ENCODE results near the gene SYTL1. TPM values are rescaled to one million over a fixed set of nuclear protein-coding genes. Genes with fewer than 3 reads are reported as not detected.

Gene SYTL1
- polyA plus RNA-seq, 1 of the 3 experiments (the other 2 are of a cell fraction): 3.0 TPM

DNA sequence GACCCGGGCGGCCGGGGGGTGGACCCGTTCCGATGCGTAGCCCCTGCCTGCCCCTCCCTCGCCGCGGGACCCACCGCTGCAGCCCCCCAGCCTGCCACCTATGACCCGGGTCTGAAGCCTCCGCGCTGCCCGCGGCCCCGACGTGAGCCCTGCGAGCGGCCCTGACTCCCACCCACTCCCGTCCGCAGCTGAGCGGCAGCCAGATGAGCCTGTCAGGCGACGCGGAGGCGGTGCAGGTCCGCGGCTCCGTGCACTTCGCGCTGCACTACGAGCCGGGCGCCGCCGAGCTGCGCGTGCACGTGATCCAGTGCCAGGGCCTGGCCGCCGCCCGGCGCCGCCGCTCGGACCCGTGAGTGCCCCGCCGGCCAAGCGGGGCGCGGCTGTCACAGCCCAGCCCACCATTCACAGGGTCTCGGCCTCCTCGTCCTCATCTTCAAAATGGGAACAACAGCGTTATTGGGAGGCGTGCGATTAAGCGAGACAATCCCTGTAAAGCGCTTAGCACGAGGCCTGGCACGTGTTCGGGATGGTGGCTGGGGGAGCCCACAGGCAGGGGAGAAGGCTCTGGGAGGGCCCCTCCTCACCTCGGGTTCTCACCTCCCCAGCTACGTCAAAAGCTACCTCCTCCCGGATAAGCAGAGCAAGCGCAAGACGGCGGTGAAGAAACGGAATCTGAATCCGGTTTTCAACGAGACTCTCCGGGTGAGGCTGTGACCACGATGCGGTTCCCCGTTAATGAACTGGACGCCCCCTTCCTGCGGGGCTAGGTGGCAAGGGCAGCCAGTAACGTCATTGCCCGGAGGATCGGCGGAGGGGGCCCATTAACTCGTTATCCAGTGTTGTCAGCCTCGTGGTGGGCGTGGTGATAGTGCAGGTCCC, 8.2 kb downstream of the SYTL1 start:
- Histone ChIP-seq H3K9ac (no peak overlapping the region), H2AFZ (ENCODE audit: low read depth) (no peak overlapping the region), H3K4me2 (0 out of 2 replicates have a peak overlapping the region, but pooled peaks have one; percentile 47), H3K27ac (ENCODE audit: low read depth in 2 of 2, low read length in 1 of 2) (no peak overlapping the region), H3K9me3 (no peaks in the 10 kb centered on the region), H3F3A (replicated peaks; ENCODE audit: insufficient read depth) (no peaks in the 10 kb centered on the region), H3K36me3 (replicated peaks in 1 of 2; ENCODE audit: control insufficient read depth in 1 of 2, insufficient read depth in 2 of 2, low read length in 1 of 2) (no peaks in the 10 kb centered on the region), H3K79me2 (ENCODE audit: insufficient read depth) (no peaks in the 10 kb centered on the region), H4K20me1 (ENCODE audit: insufficient read depth) (no peaks in the 10 kb centered on the region), H3K9me2 (no peaks in the 10 kb centered on the region), H3K4me1 (ENCODE audit: control insufficient read depth in 1 of 2, insufficient read depth in 2 of 2, low read depth in 1 of 2, low read length in 1 of 2) (peaks cover 0 to 10% of the 10 kb centered on the region in 2 experiments; a peak in 1 of 4 replicates), H3K27me3 (ENCODE audit: insufficient read depth) (no peaks in the 10 kb centered on the region), H3K4me3 (ENCODE audit: low read depth in 2 of 2, low read length in 1 of 2) (peak overlapping the region in 1 of 2 experiments; percentile 39; a peak in 2 of 4 replicates)
- POLR2A ChIA-PET: interaction anchor here (1.1 to 2.6 kb wide), 4 partner anchors 8 to 49 kb away, joined by 4 to 15 read pairs (median 5); partner anchors contain the start of gene MAP3K6
- 73% methylated on average over 43 of the region's 84 CpGs for WGBS (ENCODE audit: low lambda C conversion rate)
- CTCF ChIA-PET: interaction anchor here (0.6 to 12.3 kb wide), 18 partner anchors 8 to 306 kb away, joined by 3 to 219 read pairs (median 4); partner anchors contain the start of genes MAP3K6 and SYTL1
- TF ChIP-seq MXI1 (IDR thresholded peaks at IDR 0.05; ENCODE audit: low read depth, low read length) (peak; percentile 42; the same call in 1 of the 2 replicates), SIN3A (IDR thresholded peaks at IDR 0.05; ENCODE audit: borderline replicate concordance, low read depth, low read length) (0 out of 2 replicates have a peak, but pooled peaks have one; percentile 15)
- TF ChIP-seq, protein P1, sequence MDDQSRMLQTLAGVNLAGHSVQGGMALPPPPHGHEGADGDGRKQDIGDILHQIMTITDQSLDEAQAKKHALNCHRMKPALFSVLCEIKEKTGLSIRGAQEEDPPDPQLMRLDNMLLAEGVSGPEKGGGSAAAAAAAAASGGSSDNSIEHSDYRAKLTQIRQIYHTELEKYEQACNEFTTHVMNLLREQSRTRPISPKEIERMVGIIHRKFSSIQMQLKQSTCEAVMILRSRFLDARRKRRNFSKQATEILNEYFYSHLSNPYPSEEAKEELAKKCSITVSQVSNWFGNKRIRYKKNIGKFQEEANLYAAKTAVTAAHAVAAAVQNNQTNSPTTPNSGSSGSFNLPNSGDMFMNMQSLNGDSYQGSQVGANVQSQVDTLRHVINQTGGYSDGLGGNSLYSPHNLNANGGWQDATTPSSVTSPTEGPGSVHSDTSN (IDR thresholded peaks at IDR 0.05): peak; percentile 90
- TF ChIP-seq, protein P2, sequence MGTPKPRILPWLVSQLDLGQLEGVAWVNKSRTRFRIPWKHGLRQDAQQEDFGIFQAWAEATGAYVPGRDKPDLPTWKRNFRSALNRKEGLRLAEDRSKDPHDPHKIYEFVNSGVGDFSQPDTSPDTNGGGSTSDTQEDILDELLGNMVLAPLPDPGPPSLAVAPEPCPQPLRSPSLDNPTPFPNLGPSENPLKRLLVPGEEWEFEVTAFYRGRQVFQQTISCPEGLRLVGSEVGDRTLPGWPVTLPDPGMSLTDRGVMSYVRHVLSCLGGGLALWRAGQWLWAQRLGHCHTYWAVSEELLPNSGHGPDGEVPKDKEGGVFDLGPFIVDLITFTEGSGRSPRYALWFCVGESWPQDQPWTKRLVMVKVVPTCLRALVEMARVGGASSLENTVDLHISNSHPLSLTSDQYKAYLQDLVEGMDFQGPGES (IDR thresholded peaks at IDR 0.05; ENCODE audit: low read depth, low read length): no peak
- DNase-seq: peak; percentile 94

- Histone ChIP-seq H3F3A (replicated peaks; ENCODE audit: insufficient read depth) (no peaks in the 10 kb centered on the region), H3K27ac (ENCODE audit: low read depth in 2 of 2, low read length in 1 of 2) (no peak overlapping the region), H3K4me1 (ENCODE audit: control insufficient read depth in 1 of 2, insufficient read depth in 2 of 2, low read depth in 1 of 2, low read length in 1 of 2) (peaks cover 0 to 10% of the 10 kb centered on the region in 2 experiments; a peak in 1 of 4 replicates), H4K20me1 (ENCODE audit: insufficient read depth) (no peaks in the 10 kb centered on the region), H3K79me2 (ENCODE audit: insufficient read depth) (no peaks in the 10 kb centered on the region), H3K4me2 (no peak overlapping the region), H3K9ac (no peak overlapping the region), H3K9me3 (no peaks in the 10 kb centered on the region), H3K27me3 (ENCODE audit: insufficient read depth) (no peaks in the 10 kb centered on the region), H3K4me3 (ENCODE audit: low read depth in 2 of 2, low read length in 1 of 2) (no peak overlapping the region), H3K9me2 (no peaks in the 10 kb centered on the region), H2AFZ (ENCODE audit: low read depth) (no peak overlapping the region), H3K36me3 (replicated peaks in 1 of 2; ENCODE audit: control insufficient read depth in 1 of 2, insufficient read depth in 2 of 2, low read length in 1 of 2) (peaks cover 2 to 3% of the 10 kb centered on the region in 2 experiments)
- CTCF ChIA-PET: interaction anchor here (0.7 to 12.3 kb wide), 8 partner anchors 9 to 52 kb away, joined by 3 to 219 read pairs (median 4); partner anchors contain the start of gene SYTL1
- POLR2A ChIA-PET: no interaction called here
- WGBS (ENCODE audit: low lambda C conversion rate): 94% methylated on average over 59 of the region's 62 CpGs
- TF ChIP-seq MEF2A (IDR thresholded peaks at IDR 0.05; ENCODE audit: borderline replicate concordance, low read depth): no peak
- TF ChIP-seq SMC3 (IDR thresholded peaks at IDR 0.05; ENCODE audit: low read depth, low read length): no peak
- TF ChIP-seq FOXM1 (IDR thresholded peaks at IDR 0.05; ENCODE audit: low read depth): no peak
- TF ChIP-seq EZH2phosphoT487 (IDR thresholded peaks at IDR 0.05; ENCODE audit: borderline replicate concordance, low read depth): no peak
- no peak for TF ChIP-seq GATA2 (CRISPR knock-in tag; IDR thresholded peaks at IDR 0.05)
- no peak for TF ChIP-seq USF2 (IDR thresholded peaks at IDR 0.05; ENCODE audit: borderline replicate concordance, low read depth, low read length)
- no peak for TF ChIP-seq FOSL2 (IDR thresholded peaks at IDR 0.05; ENCODE audit: borderline replicate concordance, low read depth)
- no peak for TF ChIP-seq RAD21 (IDR thresholded peaks at IDR 0.05; ENCODE audit: low read length)
- no peak for DNase-seq
Observed at GRCh38 chr1:27350663-27351540, 9.1 kb downstream of the SYTL1 start.
